BE2C (cell line): Measurements from ENCODE around the gene TBC1D8. TPM values are rescaled to one million over a fixed set of nuclear protein-coding genes. Genes with fewer than 3 reads are reported as not detected.

Experiments
- DNase-seq: peaks from one replicate; pipeline ENCODE4 v3.0.0-alpha.2; 2020
- H3K27me3 ChIP-seq: fragments of 250-450 bp; sonication (Bioruptor Pico); 2 replicates; pipeline ENCODE4 v1.5.1; 2020; ENCODE audit warnings: mild to moderate bottlenecking
- H3K36me3 ChIP-seq: fragments of 250-450 bp; sonication (Bioruptor Pico); 2 replicates; pipeline ENCODE4 v1.5.1; 2020; ENCODE audit warnings: mild to moderate bottlenecking
- H3K4me1 ChIP-seq: fragments of 250-450 bp; sonication (Bioruptor Pico); 2 replicates; pipeline ENCODE4 v1.5.1; 2020
- H3K4me3 ChIP-seq: 2 replicates; pipeline ENCODE4 v1.5.1; 2011; ENCODE audit warnings: low read depth, low read length
- H3K9me3 ChIP-seq: fragments of 250-450 bp; sonication (Bioruptor Pico); 2 replicates; pipeline ENCODE4 v1.5.1; 2020
- CTCF ChIP-seq: IDR thresholded peaks from 2 replicates; pipeline ENCODE4 v1.5.1; 2012; ENCODE audit warnings: mild to moderate bottlenecking, low read depth, low read length
- polyA plus RNA-seq: library from polyadenylated mRNA; unstranded; fragments of >200 nt; gene quantifications from one replicate; pipeline ENCODE4 v1.2.1, GENCODE V29; 2012; ENCODE audit warnings: low read depth, missing spikeins; ENCODE audit not compliant: insufficient read length, insufficient read depth

TBC1D8 gene
- 14.0 TPM for polyA plus RNA-seq

- H3K36me3 ChIP-seq: no peaks in the 10 kb centered on the region
- H3K27me3 ChIP-seq: no peaks in the 10 kb centered on the region
- peaks cover 8% of the 10 kb centered on the region for H3K4me1 ChIP-seq
- peak; percentile 86 for DNase-seq
- peak within 1 kb of the TSS; percentile 64 for H3K4me3 ChIP-seq
- no peak for TF ChIP-seq CTCF
- H3K9me3 ChIP-seq: no peaks in the 10 kb centered on the region
Measured at GRCh38 chr2:101151146-101151858, at the start of gene TBC1D8. Gene TBC1D8, minus strand, starts transcription at chr2:101151382. Its CDS starts 129 bp downstream, at chr2:101151253.

GRCh38 chr2:101200676-101201075, 49.5 kb upstream of the TBC1D8 start:
- Histone ChIP-seq H3K27me3 (no peaks in the 10 kb centered on the region), H3K4me1 (no peaks in the 10 kb centered on the region), H3K9me3 (no peaks in the 10 kb centered on the region), H3K4me3 (no peak overlapping the region), H3K36me3 (no peaks in the 10 kb centered on the region)
- TF ChIP-seq CTCF: no peak
- no peak for DNase-seq

GRCh38 chr2:101199251-101199791, 48.1 kb upstream of the TBC1D8 start:
- TF ChIP-seq CTCF: no peak
- Histone ChIP-seq H3K4me3 (no peak overlapping the region), H3K27me3 (no peaks in the 10 kb centered on the region), H3K9me3 (no peaks in the 10 kb centered on the region), H3K4me1 (no peaks in the 10 kb centered on the region), H3K36me3 (no peaks in the 10 kb centered on the region)
- no peak for DNase-seq

GRCh38 chr2:101197814-101198213, 46.6 kb upstream of the TBC1D8 start:
- no peaks in the 10 kb centered on the region for H3K36me3 ChIP-seq
- DNase-seq: no peak
- H3K27me3 ChIP-seq: no peaks in the 10 kb centered on the region
- H3K4me1 ChIP-seq: no peaks in the 10 kb centered on the region
- no peaks in the 10 kb centered on the region for H3K9me3 ChIP-seq
- no peak overlapping the region for H3K4me3 ChIP-seq
- TF ChIP-seq CTCF: no peak

- no peak for DNase-seq
- peak; percentile 3; the same call in 1 of the 2 replicates for TF ChIP-seq CTCF
Measured at GRCh38 chr2:101197215-101197745, 46.1 kb upstream of the TBC1D8 start.

More at GRCh38 chr2:101197215-101197745, 46.1 kb upstream of the TBC1D8 start:
- Histone ChIP-seq H3K9me3 (no peaks in the 10 kb centered on the region), H3K36me3 (no peaks in the 10 kb centered on the region), H3K4me1 (no peaks in the 10 kb centered on the region), H3K27me3 (no peaks in the 10 kb centered on the region), H3K4me3 (no peak overlapping the region)
